HCT116 (cell line): Measurements from ENCODE around the gene GTF3C5. TPM values are rescaled to one million over a fixed set of nuclear protein-coding genes. Genes with fewer than 3 reads are reported as not detected.

Experiments
- ATAC-seq: fragments of 200-7000 bp; cut with Tn5 transposase; 2 replicates; pipeline ENCODE4 v1.9.1; 2020; ENCODE audit warnings: mild to moderate bottlenecking, moderate library complexity
- BruUV-seq: library from RNA; stranded (reverse); fragments of 400-500 nt; replicated peaks from 2 replicates; lab custom pipeline; 2021; lab: Mats Ljungman, UMichigan
- CTCF ChIA-PET: fragments of 300-600 bp; sonication (Branson Sonifier 250); formaldehyde crosslinking; loops from one replicate; lab custom pipeline; 2021; ENCODE audit warnings: antibody characterized with exemption; lab: Charles Lee
- POLR2A ChIA-PET: fragments of 300-600, 350-600 bp; sonication (Branson Sonifier 250); formaldehyde crosslinking; loops from one replicate; lab custom pipeline; 2021; ENCODE audit warnings: antibody characterized with exemption; lab: Charles Lee
- RAD21 ChIA-PET, 2 experiments: fragments of 300-600 bp; sonication (Branson Sonifier 250); formaldehyde crosslinking; loops; one replicate each; lab custom pipeline; 2023; ENCODE audit warnings: low total read pairs in 2 of 2; ENCODE audit not compliant: uncharacterized antibody in 2 of 2, unreplicated experiment in 2 of 2, low non-redundant PET in 1 of 2; lab: Charles Lee
- DNase-seq: peaks from one replicate; pipeline ENCODE4 v3.0.0-alpha.2; 2010; ENCODE audit warnings: low read depth, low spot score
- H2AFZ ChIP-seq: fragments of 200-600 bp; shearing (Covaris generic), sonication (generic); 2 replicates; pipeline ENCODE4 v1.6.1; 2017; ENCODE audit warnings: low read depth, mixed run types, mixed read lengths, antibody characterized with exemption, low read length; ENCODE audit not compliant: poor library complexity, severe bottlenecking
- H3K27ac ChIP-seq: 2 replicates; pipeline ENCODE4 v1.5.1; 2012; ENCODE audit warnings: low read depth, low read length
- H3K27me3 ChIP-seq: fragments of 200-600 bp; sonication (generic); 2 replicates; pipeline ENCODE4 v1.6.1; 2016; ENCODE audit warnings: mixed run types, low read length, mixed read lengths; ENCODE audit not compliant: insufficient read depth
- H3K36me3 ChIP-seq, 2 experiments: fragments of 200-500 bp in 1 of 2; fragments of 200-600 bp in 1 of 2; sonication (Bioruptor generic) in 1 of 2; sonication (generic) in 1 of 2; 2 replicates each; pipeline versions ENCODE4 v1.5.1 to v1.6.1; 2014 to 2016; ENCODE audit warnings: low read length in 2 of 2, inconsistent platforms in 1 of 2, mixed read lengths in 1 of 2, mixed run types in 1 of 2; ENCODE audit not compliant: insufficient read depth in 2 of 2, control insufficient read depth in 1 of 2
- H3K4me1 ChIP-seq, 2 experiments: fragments of 200-600 bp in 1 of 2; sonication (generic) in 1 of 2; 2 replicates each; pipeline versions ENCODE4 v1.5.1 to v1.6.1; 2012 to 2017; ENCODE audit warnings: low read length in 2 of 2, inconsistent platforms in 1 of 2, mild to moderate bottlenecking in 1 of 2, mixed read lengths in 1 of 2, mixed run types in 1 of 2, moderate library complexity in 1 of 2; ENCODE audit not compliant: insufficient read depth in 2 of 2, control insufficient read depth in 1 of 2
- H3K4me2 ChIP-seq: fragments of 200-600 bp; sonication (generic); 2 replicates; pipeline ENCODE4 v1.6.1; 2017; ENCODE audit warnings: mixed run types, low read length, mixed read lengths
- H3K4me3 ChIP-seq, 2 experiments: fragments of 200-600 bp in 1 of 2; sonication (generic) in 1 of 2; replicated peaks in 1 of 2; 2 replicates each; pipeline ENCODE4 v1.5.1; 2011 to 2016; ENCODE audit warnings: low read length in 2 of 2, control low read depth in 1 of 2, low read depth in 1 of 2, mild to moderate bottlenecking in 1 of 2, mixed read lengths in 1 of 2, mixed run types in 1 of 2
- H3K79me2 ChIP-seq: fragments of 200-600 bp; sonication (generic); 2 replicates; pipeline ENCODE4 v1.6.1; 2017; ENCODE audit warnings: mild to moderate bottlenecking, mixed run types, low read length, moderate library complexity, mixed read lengths; ENCODE audit not compliant: insufficient read depth
- H3K9ac ChIP-seq: fragments of 200-600 bp; sonication (generic); 2 replicates; pipeline ENCODE4 v1.6.1; 2016; ENCODE audit warnings: low read length, mixed read lengths
- H3K9me2 ChIP-seq: fragments of 200-600 bp; sonication (generic), shearing (Covaris generic); 2 replicates; pipeline ENCODE4 v1.6.1; 2017; ENCODE audit warnings: mixed run types, mild to moderate bottlenecking, moderate library complexity; ENCODE audit not compliant: insufficient read depth
- H3K9me3 ChIP-seq, 2 experiments: fragments of 200-500 bp in 1 of 2; fragments of 200-600 bp in 1 of 2; sonication (Bioruptor generic) in 1 of 2; sonication (generic) in 1 of 2; 2 replicates each; pipeline ENCODE4 v1.6.1; 2014 to 2017; ENCODE audit warnings: low read length in 2 of 2, mixed read lengths in 2 of 2, inconsistent platforms in 1 of 2, low read depth in 1 of 2, mild to moderate bottlenecking in 1 of 2, mixed run types in 1 of 2, moderate library complexity in 1 of 2; ENCODE audit not compliant: control insufficient read depth in 1 of 2, insufficient read depth in 1 of 2
- H4K20me1 ChIP-seq: fragments of 200-600 bp; sonication (generic), shearing (Covaris generic); 2 replicates; pipeline ENCODE4 v1.6.1; 2017; ENCODE audit warnings: mixed run types, mild to moderate bottlenecking, moderate library complexity; ENCODE audit not compliant: insufficient read depth
- CBX3 ChIP-seq: IDR thresholded peaks from 2 replicates; pipeline ENCODE4 v1.6.1; 2012; ENCODE audit warnings: low read depth
- CTCF ChIP-seq, 3 experiments: fragments of 200-600 bp in 1 of 3; sonication (generic) in 1 of 3; IDR thresholded peaks in 2 of 3; conservative IDR thresholded peaks in 1 of 3; 2 replicates each; pipeline ENCODE4 v1.5.1; 2012 to 2017; ENCODE audit warnings: low read depth in 2 of 3, low read length in 2 of 3, antibody characterized with exemption in 1 of 3, borderline replicate concordance in 1 of 3, control low read depth in 1 of 3, mild to moderate bottlenecking in 1 of 3, mixed read lengths in 1 of 3, mixed run types in 1 of 3, moderate library complexity in 1 of 3; ENCODE audit not compliant: insufficient read depth in 1 of 3
- EGR1 ChIP-seq: IDR thresholded peaks from 2 replicates; pipeline ENCODE4 v1.6.1; 2012; ENCODE audit warnings: low read depth
- ELF1 ChIP-seq: IDR thresholded peaks from 2 replicates; pipeline ENCODE4 v1.6.1; 2012; ENCODE audit warnings: low read depth, borderline replicate concordance
- EZH2phosphoT487 ChIP-seq: fragments of 200-600 bp; IDR thresholded peaks from 2 replicates; pipeline ENCODE4 v1.6.1; 2018; ENCODE audit warnings: antibody characterized with exemption, borderline replicate concordance
- FOSL1 ChIP-seq: IDR thresholded peaks from 2 replicates; pipeline ENCODE4 v1.6.1; 2012; ENCODE audit warnings: low read depth
- MAX ChIP-seq: IDR thresholded peaks from 2 replicates; pipeline ENCODE4 v1.6.1; 2012
- POLR2A ChIP-seq: IDR thresholded peaks from 2 replicates; pipeline ENCODE4 v1.7.0; 2011; ENCODE audit warnings: borderline replicate concordance; ENCODE audit not compliant: insufficient read depth, insufficient read length; ENCODE audit errors: extremely low read depth
- POLR2AphosphoS5 ChIP-seq: IDR thresholded peaks from 2 replicates; pipeline ENCODE4 v1.6.1; 2011; ENCODE audit warnings: mild to moderate bottlenecking, low read depth, low read length, moderate library complexity
- RAD21 ChIP-seq: IDR thresholded peaks from 2 replicates; pipeline ENCODE4 v1.6.1; 2012; ENCODE audit warnings: low read depth, mild to moderate bottlenecking
- REST ChIP-seq: IDR thresholded peaks from 2 replicates; pipeline ENCODE4 v1.6.1; 2012; ENCODE audit warnings: low read depth
- SIN3A ChIP-seq: IDR thresholded peaks from 2 replicates; pipeline ENCODE4 v1.6.1; 2012; ENCODE audit warnings: low read depth
- SP1 ChIP-seq: IDR thresholded peaks from 2 replicates; pipeline ENCODE4 v1.6.1; 2012; ENCODE audit warnings: low read depth
- TCF7L2 ChIP-seq: IDR thresholded peaks from 2 replicates; pipeline ENCODE4 v1.7.0; 2011; ENCODE audit warnings: borderline replicate concordance, inconsistent platforms; ENCODE audit not compliant: insufficient read depth, insufficient read length; ENCODE audit errors: extremely low read depth
- ZFX ChIP-seq: fragments of 450-650 bp; IDR thresholded peaks from 2 replicates; pipeline ENCODE4 v1.6.1; 2017
- ZNF274 ChIP-seq: fragments of 200-500 bp; sonication (Bioruptor generic); IDR thresholded peaks from 2 replicates; pipeline ENCODE4 v1.6.1; 2014; ENCODE audit warnings: mild to moderate bottlenecking, low read depth, low read length, inconsistent platforms
- intact Hi-C: fragments of 100-400 bp; cut with micrococcal nuclease; formaldehyde crosslinking; loops from 2 replicates; pipeline ENCODE4 v1.10.0; 2022
- total RNA-seq: library from RNA; stranded (reverse); gene quantifications from one replicate; pipeline ENCODE4 v1.2.1, GENCODE V29; 2021; ENCODE audit not compliant: unreplicated experiment
- TF ChIP-seq, protein P1 (sequence below): IDR thresholded peaks from 2 replicates; pipeline ENCODE4 v1.6.1; 2011; ENCODE audit warnings: mild to moderate bottlenecking, low read length, moderate library complexity; ENCODE audit not compliant: insufficient replicate concordance; ENCODE audit errors: extremely low read depth
- TF ChIP-seq, protein P2 (sequence below): IDR thresholded peaks from 2 replicates; pipeline ENCODE4 v1.6.1; 2012

Gene GTF3C5
- total RNA-seq, 1 experiment from 2014 or later: 95.1 TPM

- CTCF ChIA-PET: no interaction called here
- no peaks in the 10 kb centered on the region for H4K20me1 ChIP-seq
- DNase-seq (no peak), ATAC-seq (no peak)
- H2AFZ ChIP-seq: no peak overlapping the region
- H3K79me2 ChIP-seq: no peaks in the 10 kb centered on the region
- H3K9me2 ChIP-seq: no peaks in the 10 kb centered on the region
- H3K27ac ChIP-seq: no peak overlapping the region
- TF ChIP-seq, protein P1, sequence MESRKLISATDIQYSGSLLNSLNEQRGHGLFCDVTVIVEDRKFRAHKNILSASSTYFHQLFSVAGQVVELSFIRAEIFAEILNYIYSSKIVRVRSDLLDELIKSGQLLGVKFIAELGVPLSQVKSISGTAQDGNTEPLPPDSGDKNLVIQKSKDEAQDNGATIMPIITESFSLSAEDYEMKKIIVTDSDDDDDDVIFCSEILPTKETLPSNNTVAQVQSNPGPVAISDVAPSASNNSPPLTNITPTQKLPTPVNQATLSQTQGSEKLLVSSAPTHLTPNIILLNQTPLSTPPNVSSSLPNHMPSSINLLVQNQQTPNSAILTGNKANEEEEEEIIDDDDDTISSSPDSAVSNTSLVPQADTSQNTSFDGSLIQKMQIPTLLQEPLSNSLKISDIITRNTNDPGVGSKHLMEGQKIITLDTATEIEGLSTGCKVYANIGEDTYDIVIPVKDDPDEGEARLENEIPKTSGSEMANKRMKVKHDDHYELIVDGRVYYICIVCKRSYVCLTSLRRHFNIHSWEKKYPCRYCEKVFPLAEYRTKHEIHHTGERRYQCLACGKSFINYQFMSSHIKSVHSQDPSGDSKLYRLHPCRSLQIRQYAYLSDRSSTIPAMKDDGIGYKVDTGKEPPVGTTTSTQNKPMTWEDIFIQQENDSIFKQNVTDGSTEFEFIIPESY: no peak
- TF ChIP-seq CBX3 (no peak), POLR2A (no peak), ZFX (no peak), CTCF (IDR thresholded peaks at IDR 0.05 in 2 of 3, conservative IDR thresholded peaks at IDR 0.05 in 1 of 3; ENCODE audit: borderline replicate concordance in 1 of 3, insufficient read depth in 1 of 3, low read depth in 2 of 3, low read length in 2 of 3) (no peak), SIN3A (no peak), MAX (no peak), FOSL1 (no peak), REST (no peak), SP1 (no peak), POLR2AphosphoS5 (no peak), TCF7L2 (no peak), ZNF274 (no peak), EZH2phosphoT487 (no peak), EGR1 (no peak), RAD21 (no peak), ELF1 (no peak)
- TF ChIP-seq, protein P2, sequence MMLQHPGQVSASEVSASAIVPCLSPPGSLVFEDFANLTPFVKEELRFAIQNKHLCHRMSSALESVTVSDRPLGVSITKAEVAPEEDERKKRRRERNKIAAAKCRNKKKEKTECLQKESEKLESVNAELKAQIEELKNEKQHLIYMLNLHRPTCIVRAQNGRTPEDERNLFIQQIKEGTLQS: no peak
- TF ChIP-seq, all 23 proteins: peak for 0
- 0 out of 2 replicates have a peak overlapping the region, but pooled peaks have one; percentile 27 for H3K4me2 ChIP-seq
- no peaks in the 10 kb centered on the region for H3K9me3 ChIP-seq
- H3K4me1 ChIP-seq: peaks cover 0 to 12% of the 10 kb centered on the region in 2 experiments; a peak in 2 of 4 replicates
- ChIA-PET RAD21 (no interaction called here), POLR2A (no interaction called here)
- BruUV-seq: no TSS peak
- H3K4me3 ChIP-seq: no peak overlapping the region
- intact Hi-C loops: no loop called here
- no peak overlapping the region for H3K9ac ChIP-seq
- no peaks in the 10 kb centered on the region for H3K27me3 ChIP-seq
- no peaks in the 10 kb centered on the region for H3K36me3 ChIP-seq
These were observed 44.7 kb upstream of the GTF3C5 start for GRCh38 chr9:132986114-132986513.
